ENCODE results near the gene TMEM63B. TPM values are rescaled to one million over a fixed set of nuclear protein-coding genes. Genes with fewer than 3 reads are reported as not detected.
"Not testable (repeated sequence)": the region's sequence is repeated elsewhere in the genome, so short reads cannot be mapped to it uniquely, and the experiment has no call there.

Gene TMEM63B
- polyA plus RNA-seq, 1 donor, result 34.4 TPM

DNA sequence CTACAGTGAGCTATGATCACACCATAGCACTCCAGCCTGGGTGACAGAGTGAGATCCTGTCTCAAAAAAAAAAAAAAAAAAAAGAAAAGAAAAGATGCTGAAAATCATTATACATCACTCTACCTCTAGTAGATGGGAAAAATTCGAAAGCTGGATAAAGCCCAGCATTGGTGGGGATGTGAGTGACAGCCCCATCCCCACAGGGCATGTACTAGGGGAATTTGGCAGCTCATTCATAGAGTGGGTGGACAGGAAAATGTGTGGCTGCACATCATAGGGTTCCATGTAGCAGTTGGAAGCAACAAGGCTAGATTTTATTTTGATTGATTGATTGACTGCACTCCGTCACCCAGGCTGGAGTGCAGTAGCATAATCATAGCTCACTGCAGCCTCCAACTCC is 42.1 kb upstream of the TMEM63B start:
- no peak for DNase-seq
- peaks cover 4% of the 10 kb centered on the region for H3K36me3 ChIP-seq (ENCODE audit: control insufficient read depth, insufficient read depth, low read length)
- WGBS (ENCODE audit: insufficient coverage, low lambda C conversion rate), result no CpG with 5 or more reads among the region's 2 CpGs
- no peak overlapping the region for H3K27ac ChIP-seq (ENCODE audit: low read length)
- no peak overlapping the region for H3K4me3 ChIP-seq (ENCODE audit: low read length)
- H3K4me1 ChIP-seq (ENCODE audit: control insufficient read depth, insufficient read depth, low read length), result peaks cover 3% of the 10 kb centered on the region
- H3K9me3 ChIP-seq (ENCODE audit: control insufficient read depth, low read depth, low read length), result no peaks in the 10 kb centered on the region
- no peaks in the 10 kb centered on the region for H3K27me3 ChIP-seq (ENCODE audit: control insufficient read depth, insufficient read depth, low read length)

- no peak overlapping the region for H3K4me3 ChIP-seq (ENCODE audit: low read length)
- peak in 1 of 2 donors; percentile 53 for DNase-seq
- peaks cover 3% of the 10 kb centered on the region for H3K4me1 ChIP-seq (ENCODE audit: control insufficient read depth, insufficient read depth, low read length)
- H3K9me3 ChIP-seq (ENCODE audit: control insufficient read depth, low read depth, low read length), result no peaks in the 10 kb centered on the region
- H3K27ac ChIP-seq (ENCODE audit: low read length), result no peak overlapping the region
- H3K27me3 ChIP-seq (ENCODE audit: control insufficient read depth, insufficient read depth, low read length), result no peaks in the 10 kb centered on the region
- WGBS (ENCODE audit: insufficient coverage, low lambda C conversion rate), result no CpG with 5 or more reads among the region's 9 CpGs
- peaks cover 4% of the 10 kb centered on the region for H3K36me3 ChIP-seq (ENCODE audit: control insufficient read depth, insufficient read depth, low read length)
Measured at GRCh38 chr6:44086931-44087574, 40.3 kb upstream of the TMEM63B start.

DNA sequence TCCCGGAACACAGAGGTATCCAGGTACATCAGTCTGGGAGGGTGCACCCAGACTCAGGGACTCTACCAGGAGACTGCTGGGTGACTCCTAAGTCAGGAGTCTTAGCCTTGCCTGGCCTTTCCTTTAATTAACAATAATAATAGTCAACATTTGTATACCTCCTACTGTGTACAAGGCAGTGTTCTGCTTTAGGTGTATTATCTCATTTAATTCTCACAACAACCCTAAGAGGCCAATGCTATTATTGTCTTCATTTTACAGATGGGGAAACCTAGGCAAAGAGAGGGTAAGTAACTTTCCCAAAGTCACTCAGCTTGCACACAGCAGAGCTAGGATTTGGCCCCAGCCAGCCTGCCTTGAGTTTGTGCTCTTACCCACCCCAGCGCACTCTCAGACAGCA is 39.7 kb upstream of the TMEM63B start:
- DNase-seq, result no peak
- H3K9me3 ChIP-seq (ENCODE audit: control insufficient read depth, low read depth, low read length), result no peaks in the 10 kb centered on the region
- peaks cover 3% of the 10 kb centered on the region for H3K4me1 ChIP-seq (ENCODE audit: control insufficient read depth, insufficient read depth, low read length)
- H3K27ac ChIP-seq (ENCODE audit: low read length), result no peak overlapping the region
- no peak overlapping the region for H3K4me3 ChIP-seq (ENCODE audit: low read length)
- H3K36me3 ChIP-seq (ENCODE audit: control insufficient read depth, insufficient read depth, low read length), result peaks cover 4% of the 10 kb centered on the region
- no peaks in the 10 kb centered on the region for H3K27me3 ChIP-seq (ENCODE audit: control insufficient read depth, insufficient read depth, low read length)
- no CpG with 5 or more reads among the region's 2 CpGs for WGBS (ENCODE audit: insufficient coverage, low lambda C conversion rate)

DNA sequence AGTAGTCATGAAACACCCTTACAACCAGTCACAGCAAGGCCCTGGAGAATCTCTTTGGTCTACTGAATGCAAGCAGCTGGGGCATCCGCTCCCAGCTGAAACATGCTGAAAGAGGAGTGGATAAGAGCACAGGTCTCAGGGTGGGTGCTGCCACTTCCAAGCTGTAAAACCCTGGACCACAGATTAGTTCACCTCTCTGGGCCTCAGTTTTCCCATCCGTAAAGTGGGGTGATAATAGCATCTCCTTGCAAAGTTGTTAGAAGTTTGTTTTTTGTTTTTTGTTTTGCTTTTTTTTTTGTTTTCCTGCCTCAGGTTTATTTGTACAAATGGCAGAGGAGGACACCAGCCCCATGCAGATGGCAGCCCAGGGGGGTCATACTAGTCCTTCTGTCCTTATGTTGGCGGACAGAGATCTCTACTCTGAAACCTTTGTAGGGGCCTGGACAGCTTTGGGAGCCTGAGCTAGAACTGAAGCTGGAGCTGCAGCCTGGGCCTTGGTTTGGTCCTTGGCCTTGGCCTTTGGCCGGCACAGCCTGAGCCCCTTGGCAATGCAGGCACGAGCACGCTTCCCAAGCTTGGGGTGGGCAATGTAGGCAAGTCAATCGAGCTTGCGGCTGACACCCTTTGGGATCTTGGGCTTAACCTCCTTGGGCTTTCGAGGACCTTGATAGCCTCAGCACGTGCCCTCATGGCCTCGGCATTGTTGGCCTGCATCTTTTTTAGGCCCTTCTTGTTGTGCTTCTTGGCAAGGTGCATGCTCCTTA is 38.3 kb upstream of the TMEM63B start:
- no peak for DNase-seq
- Histone ChIP-seq H3K4me3 (ENCODE audit: low read length) (no peak overlapping the region), H3K36me3 (ENCODE audit: control insufficient read depth, insufficient read depth, low read length) (peaks cover 4% of the 10 kb centered on the region), H3K27ac (ENCODE audit: low read length) (no peak overlapping the region), H3K27me3 (ENCODE audit: control insufficient read depth, insufficient read depth, low read length) (no peaks in the 10 kb centered on the region), H3K9me3 (ENCODE audit: control insufficient read depth, low read depth, low read length) (no peaks in the 10 kb centered on the region), H3K4me1 (ENCODE audit: control insufficient read depth, insufficient read depth, low read length) (peaks cover 5% of the 10 kb centered on the region)
- WGBS (ENCODE audit: insufficient coverage, low lambda C conversion rate), result no CpG with 5 or more reads among the region's 11 CpGs

- H3K36me3 ChIP-seq (ENCODE audit: control insufficient read depth, insufficient read depth, low read length), result peaks cover 4% of the 10 kb centered on the region
- no CpG with 5 or more reads among the region's 5 CpGs for WGBS (ENCODE audit: insufficient coverage, low lambda C conversion rate)
- no peak for DNase-seq
Measured at GRCh38 chr6:44090465-44090864, 36.9 kb upstream of the TMEM63B start.

GRCh38 chr6:44091356-44091755 is 36.0 kb upstream of the TMEM63B start:
- H3K27ac ChIP-seq (ENCODE audit: low read length); H3K9me3 ChIP-seq (ENCODE audit: control insufficient read depth, low read depth, low read length); H3K27me3 ChIP-seq (ENCODE audit: control insufficient read depth, insufficient read depth, low read length); H3K4me3 ChIP-seq (ENCODE audit: low read length); DNase-seq; H3K36me3 ChIP-seq (ENCODE audit: control insufficient read depth, insufficient read depth, low read length): not testable (repeated sequence)
- 100% methylated on average over 1 of the region's 3 CpGs for WGBS (ENCODE audit: insufficient coverage, low lambda C conversion rate)
- peaks cover 16% of the 10 kb centered on the region for H3K4me1 ChIP-seq (ENCODE audit: control insufficient read depth, insufficient read depth, low read length)

More at GRCh38 chr6:44090465-44090864, 36.9 kb upstream of the TMEM63B start:
- no peak overlapping the region for H3K27ac ChIP-seq (ENCODE audit: low read length)
- no peak overlapping the region for H3K4me3 ChIP-seq (ENCODE audit: low read length)
- H3K9me3 ChIP-seq (ENCODE audit: control insufficient read depth, low read depth, low read length), result no peaks in the 10 kb centered on the region
- H3K27me3 ChIP-seq (ENCODE audit: control insufficient read depth, insufficient read depth, low read length), result no peaks in the 10 kb centered on the region
- H3K4me1 ChIP-seq (ENCODE audit: control insufficient read depth, insufficient read depth, low read length), result peaks cover 16% of the 10 kb centered on the region

DNA sequence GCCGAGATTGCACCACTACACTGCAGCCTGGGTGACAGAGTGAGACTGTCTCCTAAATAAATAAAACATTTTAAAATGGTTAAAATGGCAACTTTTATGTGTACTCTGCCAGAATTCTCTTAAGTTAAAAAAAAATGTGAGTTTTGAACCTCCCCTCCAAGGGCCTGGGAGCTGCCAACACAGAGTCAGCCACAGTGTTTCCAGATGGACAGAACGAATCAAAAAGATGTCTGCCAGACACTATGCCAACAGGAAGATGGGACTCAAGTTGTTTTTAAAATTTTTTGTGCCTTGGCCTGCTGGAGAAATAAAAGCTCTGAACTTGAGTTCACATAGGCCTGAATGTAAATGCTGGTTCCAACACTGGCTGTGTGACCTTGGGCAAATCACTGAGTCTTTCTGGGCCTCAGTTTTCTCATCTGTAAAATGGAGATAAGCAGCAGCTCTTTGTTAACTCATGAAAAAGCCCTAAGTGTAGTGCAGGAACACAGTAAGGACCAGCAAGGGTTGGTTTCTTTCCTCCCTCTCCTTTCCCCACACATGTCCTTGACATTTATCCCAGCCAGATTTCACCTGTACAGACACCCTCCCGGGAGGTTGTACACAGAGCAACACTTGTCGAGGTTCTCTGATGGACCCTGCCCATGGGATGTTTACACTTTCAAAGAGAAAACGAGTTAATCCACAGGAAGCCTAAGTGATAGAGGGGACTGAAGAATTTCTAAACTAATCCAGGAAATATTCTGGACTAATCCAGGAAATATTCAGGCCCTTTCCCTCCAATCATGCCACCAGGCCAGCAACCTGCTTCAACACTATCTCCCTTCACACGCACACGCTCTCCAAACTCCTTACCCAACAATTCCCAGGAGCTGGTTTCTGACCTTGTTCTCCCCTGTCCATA is 35.1 kb upstream of the TMEM63B start:
- Histone ChIP-seq H3K4me1 (ENCODE audit: control insufficient read depth, insufficient read depth, low read length) (peaks cover 15% of the 10 kb centered on the region), H3K27me3 (ENCODE audit: control insufficient read depth, insufficient read depth, low read length) (no peaks in the 10 kb centered on the region), H3K4me3 (ENCODE audit: low read length) (no peak overlapping the region), H3K9me3 (ENCODE audit: control insufficient read depth, low read depth, low read length) (no peaks in the 10 kb centered on the region), H3K27ac (ENCODE audit: low read length) (no peak overlapping the region), H3K36me3 (ENCODE audit: control insufficient read depth, insufficient read depth, low read length) (peaks cover 4% of the 10 kb centered on the region)
- DNase-seq, result no peak
- no CpG with 5 or more reads among the region's 7 CpGs for WGBS (ENCODE audit: insufficient coverage, low lambda C conversion rate)

DNA sequence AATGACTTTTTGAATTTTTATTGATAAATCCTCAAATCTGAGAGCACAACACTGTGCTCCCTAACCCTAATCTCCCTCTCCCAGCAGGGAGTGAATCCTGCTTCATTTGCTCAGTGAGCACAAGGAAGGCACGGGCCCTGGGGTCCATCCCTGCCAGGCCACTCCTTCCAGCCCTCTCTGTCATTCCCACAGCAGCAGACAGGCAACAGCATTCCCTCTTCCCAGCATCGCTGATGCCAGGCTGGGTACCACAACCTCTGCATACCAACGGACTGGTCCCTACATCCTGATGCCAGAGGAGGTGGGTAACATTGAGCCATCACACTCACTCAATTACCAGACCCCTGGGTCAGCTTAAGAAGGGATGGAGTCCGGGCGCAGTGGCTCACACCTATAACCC is 34.3 kb upstream of the TMEM63B start:
- peaks cover 13% of the 10 kb centered on the region for H3K4me1 ChIP-seq (ENCODE audit: control insufficient read depth, insufficient read depth, low read length)
- no peak for DNase-seq
- H3K4me3 ChIP-seq (ENCODE audit: low read length), result no peak overlapping the region
- no peaks in the 10 kb centered on the region for H3K9me3 ChIP-seq (ENCODE audit: control insufficient read depth, low read depth, low read length)
- WGBS (ENCODE audit: insufficient coverage, low lambda C conversion rate), result no CpG with 5 or more reads among the region's 5 CpGs
- H3K36me3 ChIP-seq (ENCODE audit: control insufficient read depth, insufficient read depth, low read length), result peaks cover 4% of the 10 kb centered on the region
- H3K27ac ChIP-seq (ENCODE audit: low read length), result no peak overlapping the region
- H3K27me3 ChIP-seq (ENCODE audit: control insufficient read depth, insufficient read depth, low read length), result no peaks in the 10 kb centered on the region

- no peaks in the 10 kb centered on the region for H3K9me3 ChIP-seq (ENCODE audit: control insufficient read depth, low read depth, low read length)
Measured at GRCh38 chr6:44093750-44094402, 33.5 kb upstream of the TMEM63B start.

More at GRCh38 chr6:44093750-44094402, 33.5 kb upstream of the TMEM63B start:
- DNase-seq, result no peak
- Histone ChIP-seq H3K36me3 (ENCODE audit: control insufficient read depth, insufficient read depth, low read length) (peaks cover 4% of the 10 kb centered on the region), H3K27ac (ENCODE audit: low read length) (peak overlapping the region; percentile 35), H3K4me1 (ENCODE audit: control insufficient read depth, insufficient read depth, low read length) (peaks cover 13% of the 10 kb centered on the region), H3K27me3 (ENCODE audit: control insufficient read depth, insufficient read depth, low read length) (no peaks in the 10 kb centered on the region), H3K4me3 (ENCODE audit: low read length) (no peak overlapping the region)
- no CpG with 5 or more reads among the region's 6 CpGs for WGBS (ENCODE audit: insufficient coverage, low lambda C conversion rate)

Measured in large intestine (tissue), 3 donors.